Breast epithelium (tissue), 4 donors: ENCODE results near the gene ADAM11. TPM values are rescaled to one million over a fixed set of nuclear protein-coding genes. Genes with fewer than 3 reads are reported as not detected.
"Not testable (repeated sequence)": the region's sequence is repeated elsewhere in the genome, so short reads cannot be mapped to it uniquely, and the experiment has no call there.

Source experiments
- DNase-seq, 2 donors: peaks; one replicate each; pipeline ENCODE4 v3.0.0-alpha.2; 2019; ENCODE audit warnings: low spot score in 2 of 2
- H3K27ac ChIP-seq, 2 donors: fragments of 200-600 bp; sonication (generic) in 1 of 2; one replicate each; pipeline ENCODE4 v1.5.1; 2016 to 2019; ENCODE audit warnings: mild to moderate bottlenecking in 1 of 2
- H3K27me3 ChIP-seq, 2 donors: fragments of 200-600 bp; sonication (generic) in 1 of 2; one replicate each; pipeline versions ENCODE4 v1.5.1 to v1.6.0; 2017 to 2019; ENCODE audit warnings: control low read depth in 1 of 2, mild to moderate bottlenecking in 1 of 2
- H3K36me3 ChIP-seq: fragments of 200-600 bp; one replicate; pipeline ENCODE4 v1.5.1; 2019
- H3K4me1 ChIP-seq, 2 donors: fragments of 200-600 bp; sonication (generic); one replicate each; pipeline ENCODE4 v1.5.1; 2016 to 2019; ENCODE audit warnings: control low read depth in 1 of 2
- H3K4me3 ChIP-seq, 3 donors: fragments of 200-600 bp; sonication (generic); 1 replicate in 2 of 3; 2 replicates in 1 of 3; pipeline ENCODE4 v1.5.1; 2016 to 2019; ENCODE audit warnings: mild to moderate bottlenecking in 3 of 3, moderate library complexity in 2 of 3
- H3K9me3 ChIP-seq, 2 donors: fragments of 200-600 bp; sonication (generic) in 1 of 2; one replicate each; pipeline ENCODE4 v1.5.1; 2016 to 2019; ENCODE audit warnings: control low read depth in 1 of 2
- POLR2A ChIP-seq: fragments of 450-650 bp; IDR thresholded peaks from one replicate; pipeline ENCODE4 v1.6.1; 2016; ENCODE audit warnings: antibody characterized with exemption, mild to moderate bottlenecking, moderate library complexity
- POLR2AphosphoS5 ChIP-seq, 3 donors: sonication (generic); formaldehyde crosslinking; IDR thresholded peaks; one replicate each; pipeline ENCODE4 v1.6.1; 2017; ENCODE audit warnings: antibody characterized with exemption in 3 of 3
- intact Hi-C: fragments of 100-400 bp; cut with DNase I; formaldehyde crosslinking; loops from one replicate; pipeline ENCODE4 v1.15.1; 2023; ENCODE audit warnings: low total_unique reads
- total RNA-seq, 3 donors: library from RNA; depleted of rRNA; stranded (reverse); fragments of >200 nt; gene quantifications; one replicate each; pipeline ENCODE4 v1.1.0, GENCODE V29; 2016
- TF ChIP-seq, protein P1 (sequence below), 3 donors: fragments of 450-650 bp; IDR thresholded peaks; one replicate each; pipeline ENCODE4 v1.5.1; 2016 to 2017; ENCODE audit warnings: antibody characterized with exemption in 3 of 3, mild to moderate bottlenecking in 3 of 3, moderate library complexity in 3 of 3

Gene ADAM11
- total RNA-seq, 3 donors from 2014 or later = 1.0 to 1.4 (median 1.3) TPM

DNA sequence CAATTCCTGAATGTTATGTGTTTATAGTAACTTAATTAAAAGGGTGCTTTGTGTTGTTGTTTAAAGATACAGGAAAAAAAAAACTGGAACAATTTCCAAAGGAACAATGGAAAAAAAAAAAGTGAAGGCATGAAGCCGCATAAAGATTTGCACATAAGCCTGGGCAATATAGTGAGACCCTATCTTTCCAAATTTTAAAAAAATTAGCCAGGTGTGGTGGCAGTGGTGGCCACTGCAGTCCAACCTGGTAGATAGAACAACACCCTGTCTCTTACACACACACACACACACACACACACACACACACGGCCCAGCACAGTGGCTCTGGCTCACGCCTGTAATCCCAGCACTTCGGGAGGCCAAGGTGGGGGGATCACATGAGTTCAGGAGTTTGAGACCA, 49.4 kb downstream of the ADAM11 start:
- Histone ChIP-seq H3K4me1 (no peaks in the 10 kb centered on the region), H3K36me3 (no peaks in the 10 kb centered on the region), H3K4me3 (no peak overlapping the region), H3K27me3 (no peaks in the 10 kb centered on the region), H3K27ac (no peak overlapping the region), H3K9me3 (no peaks in the 10 kb centered on the region)
- no peak for DNase-seq
- intact Hi-C loops = no loop called here
- TF ChIP-seq, protein P1, sequence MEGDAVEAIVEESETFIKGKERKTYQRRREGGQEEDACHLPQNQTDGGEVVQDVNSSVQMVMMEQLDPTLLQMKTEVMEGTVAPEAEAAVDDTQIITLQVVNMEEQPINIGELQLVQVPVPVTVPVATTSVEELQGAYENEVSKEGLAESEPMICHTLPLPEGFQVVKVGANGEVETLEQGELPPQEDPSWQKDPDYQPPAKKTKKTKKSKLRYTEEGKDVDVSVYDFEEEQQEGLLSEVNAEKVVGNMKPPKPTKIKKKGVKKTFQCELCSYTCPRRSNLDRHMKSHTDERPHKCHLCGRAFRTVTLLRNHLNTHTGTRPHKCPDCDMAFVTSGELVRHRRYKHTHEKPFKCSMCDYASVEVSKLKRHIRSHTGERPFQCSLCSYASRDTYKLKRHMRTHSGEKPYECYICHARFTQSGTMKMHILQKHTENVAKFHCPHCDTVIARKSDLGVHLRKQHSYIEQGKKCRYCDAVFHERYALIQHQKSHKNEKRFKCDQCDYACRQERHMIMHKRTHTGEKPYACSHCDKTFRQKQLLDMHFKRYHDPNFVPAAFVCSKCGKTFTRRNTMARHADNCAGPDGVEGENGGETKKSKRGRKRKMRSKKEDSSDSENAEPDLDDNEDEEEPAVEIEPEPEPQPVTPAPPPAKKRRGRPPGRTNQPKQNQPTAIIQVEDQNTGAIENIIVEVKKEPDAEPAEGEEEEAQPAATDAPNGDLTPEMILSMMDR (IDR thresholded peaks at IDR 0.05) = no peak

DNA sequence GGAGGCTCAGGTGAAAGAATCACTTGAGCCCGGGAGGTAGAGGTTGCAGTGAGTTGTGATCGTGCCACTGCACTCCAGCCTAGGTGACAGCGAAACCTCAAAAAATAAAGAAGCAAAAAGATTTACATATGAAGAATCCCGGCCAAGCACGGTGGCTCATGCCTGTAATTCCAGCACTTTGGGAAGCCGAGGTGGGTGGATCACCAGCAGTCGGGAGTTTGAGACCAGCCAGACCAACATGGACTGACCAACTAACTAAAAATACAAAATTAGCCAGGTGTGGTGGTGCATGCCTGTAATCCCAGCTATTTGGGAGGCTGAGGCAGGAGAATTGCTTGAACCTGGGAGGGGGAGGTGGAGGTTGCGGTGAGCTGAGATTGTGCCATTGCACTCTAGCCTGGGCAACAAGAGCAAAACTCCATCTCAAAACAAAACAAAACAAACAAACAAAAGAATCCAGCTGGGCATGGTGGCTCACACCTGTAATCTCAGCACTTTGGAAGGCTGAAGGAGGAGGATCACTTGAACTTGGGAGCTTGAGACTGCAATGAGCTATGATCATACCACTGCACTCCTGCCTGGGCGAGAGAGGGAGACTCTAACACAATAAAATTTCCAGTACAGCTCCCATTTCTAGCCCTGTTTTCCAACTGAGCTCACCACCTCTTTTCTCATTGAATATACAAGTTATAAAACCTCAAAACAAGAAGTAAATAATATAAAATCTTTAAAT, 50.0 kb downstream of the ADAM11 start:
- H3K4me1 ChIP-seq, H3K4me3 ChIP-seq, H3K36me3 ChIP-seq, H3K9me3 ChIP-seq, DNase-seq, H3K27me3 ChIP-seq, H3K27ac ChIP-seq, intact Hi-C loops: not testable (repeated sequence)

DNA sequence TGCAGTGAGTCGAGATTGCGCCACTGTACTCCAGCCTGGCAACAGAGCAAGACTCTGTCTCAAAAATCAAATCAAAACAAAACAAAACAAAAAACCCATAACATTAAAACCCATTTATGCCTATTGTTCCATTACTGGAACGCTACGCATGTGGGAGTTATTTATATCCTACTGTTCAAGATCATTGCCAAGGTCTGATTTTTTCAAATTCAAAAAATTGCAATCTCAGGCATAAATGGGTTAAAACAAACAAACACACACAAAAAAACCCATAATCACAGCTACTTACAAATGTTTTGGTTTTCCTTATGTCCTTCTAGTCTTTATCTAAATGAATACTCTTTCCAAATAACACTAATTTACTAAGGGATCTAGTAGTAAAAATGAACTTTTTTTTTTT, 53.5 kb downstream of the ADAM11 start:
- TF ChIP-seq POLR2A (no peak), POLR2AphosphoS5 (IDR thresholded peaks at IDR 0.05) (no peak)
- TF ChIP-seq, protein P1 (IDR thresholded peaks at IDR 0.05) = no peak
- DNase-seq = no peak
- intact Hi-C loops = no loop called here
- H3K4me1 ChIP-seq = no peaks in the 10 kb centered on the region
- H3K27ac ChIP-seq = no peak overlapping the region
- no peak overlapping the region for H3K4me3 ChIP-seq
- H3K36me3 ChIP-seq = no peaks in the 10 kb centered on the region
- H3K9me3 ChIP-seq = no peaks in the 10 kb centered on the region
- no peaks in the 10 kb centered on the region for H3K27me3 ChIP-seq

DNA sequence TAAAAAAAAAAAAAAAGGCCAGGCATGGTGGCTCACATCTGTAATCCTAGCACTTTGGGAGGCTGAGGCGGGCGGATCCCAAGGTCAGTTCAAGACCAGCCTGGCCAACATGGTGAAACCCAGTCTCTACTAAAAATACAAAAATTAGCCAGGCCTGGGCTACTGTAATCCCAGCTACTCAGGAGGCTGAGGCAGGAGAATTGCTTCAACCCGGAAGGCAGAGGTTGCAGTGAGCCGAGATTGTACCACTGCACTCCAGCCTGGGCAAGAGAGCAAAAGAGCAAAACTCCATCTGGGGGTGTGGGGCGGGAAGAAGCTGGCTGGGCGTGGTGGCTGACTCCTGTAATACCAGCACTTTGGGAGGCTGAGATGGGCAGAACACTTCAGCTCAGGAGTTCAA, 59.7 kb downstream of the ADAM11 start:
- H3K4me1 ChIP-seq, H3K4me3 ChIP-seq, H3K36me3 ChIP-seq, H3K27ac ChIP-seq, H3K9me3 ChIP-seq, H3K27me3 ChIP-seq, DNase-seq, intact Hi-C loops: not testable (repeated sequence)

DNA sequence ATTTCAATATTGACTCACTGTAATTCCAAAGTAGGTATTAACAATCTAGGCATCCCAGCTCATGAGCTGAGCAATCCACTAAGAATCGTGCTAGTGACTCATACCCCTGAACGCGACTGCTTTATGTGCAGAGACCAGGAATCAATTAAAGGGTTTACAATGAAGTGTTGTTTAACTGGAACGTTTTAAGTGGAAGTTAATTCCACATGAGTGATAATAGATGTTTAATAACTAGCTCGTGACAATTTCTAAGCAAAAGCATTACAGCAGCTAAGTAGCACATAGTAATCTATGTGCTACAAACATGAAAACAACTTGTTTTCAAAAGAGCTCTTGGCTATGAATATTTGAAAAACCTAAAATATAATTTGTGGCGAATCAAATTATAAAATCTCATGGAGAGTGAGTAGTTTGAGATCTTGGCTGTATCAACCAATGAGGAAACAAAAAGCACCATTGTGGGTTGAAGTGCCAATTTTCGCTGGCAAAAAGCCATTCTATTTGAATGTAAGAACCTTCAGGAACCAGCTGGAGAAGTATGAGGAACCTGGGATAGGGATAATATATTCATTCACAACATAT, 61.9 kb downstream of the ADAM11 start:
- peak overlapping the region in 1 of 2 donors; percentile 9 for H3K27ac ChIP-seq
- H3K36me3 ChIP-seq = no peaks in the 10 kb centered on the region
- H3K27me3 ChIP-seq = peaks cover 0 to 12% of the 10 kb centered on the region in 2 donors
- H3K4me1 ChIP-seq = no peaks in the 10 kb centered on the region
- DNase-seq = no peak
- H3K4me3 ChIP-seq = no peak overlapping the region
- TF ChIP-seq POLR2A (no peak), POLR2AphosphoS5 (IDR thresholded peaks at IDR 0.05) (no peak)
- TF ChIP-seq, protein P1 (IDR thresholded peaks at IDR 0.05) = no peak
- no peaks in the 10 kb centered on the region for H3K9me3 ChIP-seq
- intact Hi-C loops = no loop called here

DNA sequence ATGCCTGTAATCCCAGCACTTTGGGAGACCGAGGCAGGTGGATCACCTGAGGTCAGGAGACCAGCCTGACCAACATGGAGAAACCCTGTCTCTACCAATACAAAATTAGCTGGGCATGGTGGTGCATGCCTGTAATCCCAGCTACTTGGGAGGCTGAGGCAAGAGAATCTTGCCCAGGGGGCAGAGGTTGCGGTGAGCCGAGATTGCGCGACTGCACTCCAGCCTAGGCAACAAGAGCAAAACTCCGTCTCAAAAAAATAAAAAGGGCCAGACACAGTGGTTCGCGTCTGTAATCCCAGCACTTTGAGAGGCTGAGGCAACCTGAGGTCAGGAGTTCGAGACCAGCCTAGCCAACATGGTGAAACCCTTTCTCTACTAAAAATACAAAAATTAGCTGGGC, 66.4 kb downstream of the ADAM11 start:
- H3K36me3 ChIP-seq, H3K4me1 ChIP-seq, DNase-seq, H3K9me3 ChIP-seq, intact Hi-C loops, H3K4me3 ChIP-seq, H3K27ac ChIP-seq: not testable (repeated sequence)
- peaks cover 9 to 55% of the 10 kb centered on the region in 2 donors for H3K27me3 ChIP-seq
